NB4 (cell line): ENCODE data around the gene CBFA2T3.

Source experiments
- DNase-seq: peaks from one replicate; pipeline ENCODE4 v3.0.0; 2010; ENCODE audit warnings: low read depth
- H3K4me3 ChIP-seq: one replicate; pipeline ENCODE4 v1.5.1; 2011; ENCODE audit warnings: mild to moderate bottlenecking, low read depth, low read length, moderate library complexity
- MYC ChIP-seq: IDR thresholded peaks from 2 replicates; pipeline ENCODE4 v1.6.1; 2011; ENCODE audit warnings: low read depth, low read length
- POLR2A ChIP-seq: IDR thresholded peaks from 2 replicates; pipeline ENCODE4 v1.6.1; 2011; ENCODE audit warnings: mild to moderate bottlenecking; ENCODE audit not compliant: insufficient read length; ENCODE audit errors: extremely low read depth
- TF ChIP-seq, protein P1 (sequence below): IDR thresholded peaks from 2 replicates; pipeline ENCODE4 v1.6.1; 2011; ENCODE audit warnings: low read depth, low read length
- TF ChIP-seq, protein P2 (sequence below): IDR thresholded peaks from one replicate; pipeline ENCODE4 v1.5.1; 2012; ENCODE audit warnings: low read depth, low read length

Gene CBFA2T3

DNA sequence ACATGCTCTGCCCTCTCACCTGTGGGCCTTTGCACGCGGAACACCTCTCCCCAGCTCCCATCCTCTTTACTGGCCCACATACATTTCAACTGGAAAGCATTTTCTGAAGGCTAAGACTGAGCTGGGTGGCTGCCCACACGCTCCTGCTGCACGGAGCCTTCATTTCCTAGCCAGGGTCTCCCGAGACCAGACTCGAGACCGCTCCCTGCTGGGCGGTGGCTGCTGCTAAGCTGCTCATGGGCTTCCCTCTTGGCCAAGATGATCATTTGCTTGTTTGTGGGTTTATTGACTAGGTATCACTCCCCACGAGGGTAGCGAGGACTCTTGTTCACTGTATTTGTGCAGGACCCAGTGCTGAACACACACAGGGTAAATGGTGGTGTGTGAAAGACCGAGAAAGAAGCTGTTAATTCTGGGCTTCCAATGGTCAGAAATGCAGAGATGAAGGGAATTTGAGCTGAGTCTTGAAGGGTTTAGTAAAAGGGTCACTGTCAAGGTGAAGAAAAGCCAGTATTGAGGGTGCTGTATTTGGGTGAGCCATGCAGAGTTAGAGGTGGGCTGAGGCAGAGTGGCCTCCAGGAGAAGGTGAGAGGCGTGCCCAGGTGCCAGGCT is 119.2 kb downstream of the CBFA2T3 start:
- H3K4me3 ChIP-seq, result peak overlapping the region; percentile 85
- TF ChIP-seq, protein P1, sequence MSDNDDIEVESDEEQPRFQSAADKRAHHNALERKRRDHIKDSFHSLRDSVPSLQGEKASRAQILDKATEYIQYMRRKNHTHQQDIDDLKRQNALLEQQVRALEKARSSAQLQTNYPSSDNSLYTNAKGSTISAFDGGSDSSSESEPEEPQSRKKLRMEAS, result peak; percentile 73
- TF ChIP-seq POLR2A (no peak), MYC (peak; percentile 53)
- TF ChIP-seq, protein P2, sequence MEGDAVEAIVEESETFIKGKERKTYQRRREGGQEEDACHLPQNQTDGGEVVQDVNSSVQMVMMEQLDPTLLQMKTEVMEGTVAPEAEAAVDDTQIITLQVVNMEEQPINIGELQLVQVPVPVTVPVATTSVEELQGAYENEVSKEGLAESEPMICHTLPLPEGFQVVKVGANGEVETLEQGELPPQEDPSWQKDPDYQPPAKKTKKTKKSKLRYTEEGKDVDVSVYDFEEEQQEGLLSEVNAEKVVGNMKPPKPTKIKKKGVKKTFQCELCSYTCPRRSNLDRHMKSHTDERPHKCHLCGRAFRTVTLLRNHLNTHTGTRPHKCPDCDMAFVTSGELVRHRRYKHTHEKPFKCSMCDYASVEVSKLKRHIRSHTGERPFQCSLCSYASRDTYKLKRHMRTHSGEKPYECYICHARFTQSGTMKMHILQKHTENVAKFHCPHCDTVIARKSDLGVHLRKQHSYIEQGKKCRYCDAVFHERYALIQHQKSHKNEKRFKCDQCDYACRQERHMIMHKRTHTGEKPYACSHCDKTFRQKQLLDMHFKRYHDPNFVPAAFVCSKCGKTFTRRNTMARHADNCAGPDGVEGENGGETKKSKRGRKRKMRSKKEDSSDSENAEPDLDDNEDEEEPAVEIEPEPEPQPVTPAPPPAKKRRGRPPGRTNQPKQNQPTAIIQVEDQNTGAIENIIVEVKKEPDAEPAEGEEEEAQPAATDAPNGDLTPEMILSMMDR, result peak; percentile 92
- peak; percentile 93 for DNase-seq

DNA sequence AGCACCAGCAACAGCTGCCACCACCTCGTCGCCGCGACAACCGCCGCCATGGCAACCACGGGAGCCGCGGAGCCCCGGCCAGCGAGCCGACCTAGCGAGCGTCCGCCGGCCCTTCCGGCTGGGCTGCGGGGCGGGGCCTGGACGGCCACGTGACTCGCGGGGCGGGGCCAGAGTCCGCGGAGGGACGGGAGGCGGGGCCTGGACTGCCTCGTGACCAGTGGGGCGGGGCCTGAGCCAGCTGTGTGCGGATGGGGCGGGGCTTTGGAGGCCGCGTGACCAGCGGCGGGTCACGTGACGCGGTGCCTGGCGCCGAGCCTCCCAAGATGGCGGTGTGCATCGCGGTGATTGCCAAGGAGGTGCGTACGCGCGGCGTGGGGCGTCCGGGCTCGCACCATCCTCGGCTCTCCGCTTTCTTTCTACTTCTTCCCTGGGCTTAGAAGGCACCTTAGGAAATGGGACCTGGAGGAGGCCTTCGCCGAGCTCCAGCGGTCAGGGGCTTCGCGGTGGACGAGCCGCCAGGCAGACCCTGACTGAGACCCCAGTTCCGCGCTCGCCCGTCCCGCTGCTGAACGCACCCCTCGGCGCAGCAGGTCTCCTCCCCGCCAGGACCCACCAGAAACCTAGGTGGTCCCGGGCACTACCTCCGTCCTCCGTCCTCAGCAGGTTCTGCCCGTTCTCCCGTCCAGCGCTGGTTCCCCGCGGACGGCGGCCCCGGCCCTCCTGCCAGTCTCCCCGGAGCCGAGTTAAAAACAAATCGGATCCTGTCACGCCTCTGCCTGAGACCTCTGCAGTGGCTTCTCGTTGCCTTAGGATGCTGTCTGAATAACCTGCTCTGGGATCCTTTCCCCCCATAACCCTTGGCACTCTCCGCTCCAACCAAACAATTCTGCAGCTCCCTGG is 119.9 kb downstream of the CBFA2T3 start, which contains the start of the genes GALNS and TRAPPC2L:
GALNS (minus strand) TSS at position 120 of the 900 bp plus-strand sequence; CDS start at position 50, 70 bp downstream.
TRAPPC2L (plus strand) TSS at position 300 of the 900 bp plus-strand sequence; CDS start at position 324, 24 bp downstream.
- TF ChIP-seq, protein P1, result peak; percentile 97
- peak; percentile 68; the same call in 1 of the 2 replicates for TF ChIP-seq MYC
- peak; percentile 75 for TF ChIP-seq POLR2A
- TF ChIP-seq, protein P2, result no peak
- DNase-seq, result peak; percentile 95
- peak within 1 kb of the TSS; percentile 85 for H3K4me3 ChIP-seq

DNA sequence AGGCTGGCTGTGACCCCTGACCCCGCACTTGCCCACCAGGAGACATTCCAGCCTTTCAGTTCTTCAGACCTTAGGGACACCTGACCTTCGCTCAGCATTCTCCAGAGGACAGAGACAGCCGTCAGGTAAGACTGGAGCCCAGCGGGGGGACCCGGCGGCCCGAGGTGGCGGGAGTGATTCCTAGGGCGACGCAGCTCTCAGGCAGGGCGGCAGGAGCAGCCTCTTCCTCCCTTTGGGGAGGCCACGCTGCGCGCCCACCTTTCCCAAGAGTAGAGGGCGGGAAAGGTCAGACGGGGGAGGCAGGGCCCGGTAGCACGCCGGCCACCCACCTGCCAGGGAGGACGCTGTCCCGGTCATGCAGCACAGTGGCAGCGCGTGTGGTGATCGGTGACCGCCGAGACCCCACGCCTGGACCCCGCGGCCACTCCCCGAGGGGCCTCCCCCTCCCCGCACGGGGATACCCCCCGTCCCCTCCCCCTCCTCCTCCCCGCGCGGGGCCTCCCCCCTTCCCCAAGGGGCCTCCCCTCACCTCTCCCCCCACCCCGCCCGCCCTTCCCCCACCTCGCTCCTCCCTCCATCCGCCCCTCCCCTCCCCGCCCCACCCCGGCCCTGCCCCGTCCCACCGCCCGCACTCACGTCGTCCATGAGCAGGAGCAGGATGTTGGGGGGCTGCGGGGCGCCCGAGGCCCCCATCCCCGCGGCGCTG is 120.7 kb downstream of the CBFA2T3 start:
- no peak for DNase-seq
- peak overlapping the region; percentile 46 for H3K4me3 ChIP-seq
- TF ChIP-seq POLR2A, result no peak
- TF ChIP-seq, protein P2, result no peak
- TF ChIP-seq, protein P1, result no peak
- TF ChIP-seq MYC, result no peak

DNA sequence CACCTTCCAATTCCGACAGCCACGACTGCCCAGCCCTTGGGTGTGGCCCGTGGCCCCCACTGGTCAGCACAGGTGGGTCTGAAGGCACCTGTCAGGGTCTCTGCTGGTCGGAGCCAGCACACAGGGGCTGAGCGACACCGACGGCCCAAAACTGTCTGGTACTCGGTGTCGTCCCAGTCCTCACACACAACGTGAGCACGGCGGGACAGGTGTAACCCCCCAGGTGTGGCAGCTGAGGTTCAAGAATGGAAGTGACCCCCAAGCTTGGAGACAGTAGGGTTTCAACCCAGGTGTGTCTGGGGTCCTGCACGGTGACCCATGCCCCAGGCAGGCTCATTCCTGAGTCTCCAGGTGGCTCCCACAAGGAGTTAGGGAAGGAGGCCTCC is 121.3 kb downstream of the CBFA2T3 start:
- no peak for DNase-seq
- peak overlapping the region; percentile 38 for H3K4me3 ChIP-seq
- TF ChIP-seq, protein P1, result no peak
- TF ChIP-seq, protein P2, result no peak
- no peak for TF ChIP-seq MYC

DNA sequence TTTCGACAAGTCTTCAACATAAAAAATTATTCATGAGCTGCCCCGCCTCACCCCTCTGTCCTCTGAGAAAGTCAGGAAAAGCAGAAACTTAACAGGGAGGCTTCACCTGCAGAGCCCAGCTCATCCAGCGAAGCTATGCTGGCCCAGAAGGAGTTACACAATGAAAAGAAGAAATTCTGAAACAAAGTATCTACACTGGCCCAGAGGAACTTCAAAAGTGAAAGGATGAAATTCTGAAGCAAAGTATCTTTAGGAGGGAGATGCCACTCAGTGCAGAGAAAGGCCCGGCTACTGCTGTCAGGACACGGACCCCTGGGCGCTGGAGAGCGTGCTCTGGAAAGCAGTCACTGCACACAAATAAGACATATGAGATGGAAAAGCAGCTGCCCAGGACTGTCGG is 121.8 kb downstream of the CBFA2T3 start:
- no peak overlapping the region for H3K4me3 ChIP-seq
- DNase-seq, result no peak
- TF ChIP-seq, protein P1, result no peak
- TF ChIP-seq POLR2A (no peak), MYC (no peak)
- TF ChIP-seq, protein P2, result no peak
